CD1c-positive myeloid dendritic cell (primary cell): Measurements from ENCODE around the gene PIAS2.
"Not testable (repeated sequence)": the region's sequence is repeated elsewhere in the genome, so short reads cannot be mapped to it uniquely, and the experiment has no call there.

ENCODE experiments used
- DNase-seq: peaks from one replicate; pipeline ENCODE4 v3.0.0-alpha.2; 2016; ENCODE audit errors: extremely low spot score

Gene PIAS2

GRCh38 chr18:46917108-46917802 lies at the start of gene PIAS2, which contains the start of gene KATNAL2:
TSS of gene PIAS2 (minus strand) at chr18:46917507. CDS start at chr18:46917345, 162 bp downstream.
TSS of gene KATNAL2 (plus strand) at chr18:46917602. CDS start at chr18:46946873, 29,271 bp downstream.
- DNase-seq = peak; percentile 84

- not testable (repeated sequence) for DNase-seq
Measured at GRCh38 chr18:46966266-46966665, 49.0 kb upstream of the PIAS2 start.

- not testable (repeated sequence) for DNase-seq
Measured at GRCh38 chr18:46964579-46965293, 47.4 kb upstream of the PIAS2 start.

- not testable (repeated sequence) for DNase-seq
Measured at GRCh38 chr18:46963656-46964578, 46.6 kb upstream of the PIAS2 start.

- no peak for DNase-seq
Measured at GRCh38 chr18:46958209-46958608, 40.9 kb upstream of the PIAS2 start.

- DNase-seq = no peak
Measured at GRCh38 chr18:46953195-46953594, 35.9 kb upstream of the PIAS2 start.

GRCh38 chr18:46950064-46950656 lies 32.9 kb upstream of the PIAS2 start:
- DNase-seq = no peak

GRCh38 chr18:46946656-46947282 lies 29.5 kb upstream of the PIAS2 start:
- peak; percentile 64 for DNase-seq

GRCh38 chr18:46942646-46943045 lies 25.3 kb upstream of the PIAS2 start:
- no peak for DNase-seq

- DNase-seq = no peak
Measured at GRCh38 chr18:46939998-46940571, 22.8 kb upstream of the PIAS2 start.

GRCh38 chr18:46939337-46939963 lies 22.1 kb upstream of the PIAS2 start:
- no peak for DNase-seq

GRCh38 chr18:46920653-46921052 lies 3.3 kb upstream of the PIAS2 start:
- no peak for DNase-seq

- DNase-seq = no peak
Measured at GRCh38 chr18:46920067-46920466, 2.8 kb upstream of the PIAS2 start.

- DNase-seq = peak; percentile 11
Measured at GRCh38 chr18:46917803-46918600, 695 bp upstream of the PIAS2 start.

GRCh38 chr18:46916551-46917107 lies 678 bp downstream of the PIAS2 start:
- DNase-seq = no peak

GRCh38 chr18:46915800-46916550 lies 1.3 kb downstream of the PIAS2 start:
- DNase-seq = no peak

GRCh38 chr18:46910856-46911255 lies 6.5 kb downstream of the PIAS2 start:
- DNase-seq = no peak

- no peak for DNase-seq
Measured at GRCh38 chr18:46909497-46909896, 7.8 kb downstream of the PIAS2 start.
